ENCODE data around the gene ANG. TPM values are rescaled to one million over a fixed set of nuclear protein-coding genes. Genes with fewer than 3 reads are reported as not detected.
"Not testable (repeated sequence)": the region's sequence is repeated elsewhere in the genome, so short reads cannot be mapped to it uniquely, and the experiment has no call there.

Gene ANG
- 9.0 TPM for polyA plus RNA-seq (2013, experiment 1 of 2; ENCODE audit: insufficient read length)
- 7.5 TPM for polyA plus RNA-seq (2013, experiment 2 of 2; ENCODE audit: insufficient read length)

GRCh38 chr14:20688167-20688839 lies at the start of gene ANG:
Gene ANG (plus strand): TSS chr14:20688764. CDS start chr14:20693565, 4,801 bp downstream.
- no peak for DNase-seq

DNA sequence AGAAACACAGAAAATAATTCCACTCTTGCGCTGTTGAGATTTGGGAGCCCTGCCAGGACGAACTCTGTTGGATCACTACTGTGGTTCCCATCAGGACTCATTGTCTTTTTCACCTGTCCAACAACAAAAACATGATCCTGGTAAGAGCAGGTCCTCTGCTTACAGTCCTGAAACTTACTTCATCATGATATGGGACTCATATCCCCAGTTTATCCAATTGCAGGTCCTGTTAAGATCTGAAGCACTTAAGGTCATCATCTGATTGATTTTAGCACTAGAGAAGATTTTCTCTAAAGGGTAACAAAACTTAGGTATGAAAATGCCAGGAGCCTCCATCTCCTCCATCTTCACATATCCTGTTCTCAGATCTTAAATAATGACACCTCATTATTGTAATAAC lies 47.0 kb upstream of the ANG start, which contains the start of gene OR6S1:
Gene OR6S1 (minus strand): TSS at position 101 of the 400 bp plus-strand sequence. CDS start 0 bp downstream, at position 101.
- no peak for DNase-seq

DNA sequence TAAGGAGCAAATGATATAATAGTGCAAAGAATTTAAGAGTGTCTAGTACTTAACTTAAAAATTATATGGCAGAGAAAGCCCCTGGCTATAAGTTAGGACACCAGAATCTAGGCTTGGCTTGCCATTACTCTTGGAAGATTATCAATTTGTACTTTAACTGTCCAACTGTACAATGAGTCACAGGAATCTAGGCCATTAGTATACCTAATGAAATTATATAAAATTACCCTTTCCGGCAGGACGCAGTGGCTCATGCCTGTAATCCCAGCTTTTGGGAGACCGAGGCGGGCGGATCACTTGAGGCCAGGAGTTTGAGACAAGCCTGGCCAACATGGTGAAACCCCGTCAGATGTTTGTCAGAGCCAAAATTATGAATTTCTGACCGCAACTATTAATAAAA lies 46.4 kb upstream of the ANG start:
- no peak for DNase-seq

DNA sequence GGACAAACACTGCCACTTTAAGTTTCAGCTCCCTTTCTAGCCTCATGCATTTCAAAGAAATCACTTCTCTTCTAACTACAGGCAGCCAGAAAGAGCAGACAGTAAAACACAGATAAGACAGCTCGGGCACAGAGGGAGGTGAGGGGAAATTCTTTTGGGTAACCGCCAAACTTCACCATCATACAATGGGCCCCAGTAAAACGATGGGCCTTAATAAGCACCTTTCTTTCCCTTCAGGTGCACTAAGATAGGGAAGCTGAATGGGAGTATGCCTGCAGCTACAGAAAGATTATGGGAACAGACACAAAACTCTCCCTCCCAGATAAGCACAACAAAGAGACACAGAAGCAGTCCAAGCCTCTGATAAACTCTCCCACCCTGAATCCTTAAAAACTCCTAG lies 45.8 kb upstream of the ANG start:
- not testable (repeated sequence) for DNase-seq

- DNase-seq, result no peak
These were observed 44.0 kb upstream of the ANG start for GRCh38 chr14:20644520-20644919.

DNA sequence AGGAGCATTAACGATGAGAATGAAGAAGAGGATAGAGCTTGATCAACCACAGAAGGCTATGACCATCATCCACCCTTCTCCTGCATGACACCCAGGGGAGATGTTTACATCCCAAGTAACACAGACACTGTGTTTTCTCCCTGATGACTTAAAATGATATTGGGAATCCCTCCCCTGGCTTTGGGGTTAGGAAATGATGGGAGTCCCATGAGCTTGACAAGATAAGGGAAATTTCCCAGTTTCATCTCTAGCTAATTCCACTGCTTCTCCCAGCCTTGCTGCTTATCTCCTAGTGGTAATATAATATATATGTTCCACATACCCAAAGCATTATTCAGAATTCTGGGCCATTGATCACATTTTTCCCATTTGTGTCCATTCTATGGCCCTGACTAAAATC lies 43.1 kb upstream of the ANG start:
- DNase-seq, result no peak

DNA sequence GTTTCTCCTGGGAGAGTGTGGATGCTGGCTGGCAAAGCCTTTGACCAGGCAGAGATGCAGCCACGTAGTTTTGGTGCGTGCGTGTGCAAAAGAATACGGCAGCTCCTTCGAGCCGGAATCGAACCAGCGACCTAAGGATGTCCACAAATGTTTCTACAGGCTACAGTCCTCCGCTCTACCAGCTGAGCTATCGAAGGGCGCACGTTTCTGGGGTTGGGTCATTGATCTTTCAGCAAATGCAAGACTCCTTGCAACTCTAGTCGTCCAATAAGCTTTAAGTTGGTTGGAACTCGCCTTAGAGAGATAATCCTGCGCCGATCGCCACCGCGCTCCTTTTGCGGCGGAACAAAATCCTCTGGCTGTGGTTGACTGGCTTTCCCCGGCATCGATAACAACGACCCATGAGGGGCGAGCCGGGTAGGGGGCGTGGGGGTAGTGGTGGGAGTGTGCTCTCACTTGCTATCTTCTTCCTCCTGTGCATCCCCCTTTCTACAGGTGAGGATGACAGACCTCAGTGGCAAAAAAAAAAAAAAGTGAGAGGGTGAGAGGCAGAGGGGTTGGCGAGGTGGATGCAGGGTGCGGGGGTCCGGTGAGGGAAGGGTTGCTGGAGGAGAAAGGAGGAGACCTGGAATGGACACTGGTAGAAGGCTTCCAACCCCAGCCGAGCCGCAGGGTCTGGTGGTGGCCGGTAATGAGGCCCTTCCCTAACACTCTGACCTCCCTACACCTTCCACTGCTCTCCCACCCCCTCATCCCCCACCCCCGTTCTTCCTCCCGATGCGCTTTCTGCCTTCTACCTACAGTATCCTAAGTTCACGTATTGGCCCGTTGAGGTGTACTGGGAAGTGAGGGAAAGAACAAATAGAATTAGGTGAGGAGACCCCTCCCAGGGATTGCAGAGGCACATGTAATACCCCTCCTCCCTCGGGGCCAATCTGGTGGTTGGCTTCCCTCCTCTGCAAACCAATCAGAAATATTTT lies 35.3 kb upstream of the ANG start:
- DNase-seq, result peak; percentile 82

DNA sequence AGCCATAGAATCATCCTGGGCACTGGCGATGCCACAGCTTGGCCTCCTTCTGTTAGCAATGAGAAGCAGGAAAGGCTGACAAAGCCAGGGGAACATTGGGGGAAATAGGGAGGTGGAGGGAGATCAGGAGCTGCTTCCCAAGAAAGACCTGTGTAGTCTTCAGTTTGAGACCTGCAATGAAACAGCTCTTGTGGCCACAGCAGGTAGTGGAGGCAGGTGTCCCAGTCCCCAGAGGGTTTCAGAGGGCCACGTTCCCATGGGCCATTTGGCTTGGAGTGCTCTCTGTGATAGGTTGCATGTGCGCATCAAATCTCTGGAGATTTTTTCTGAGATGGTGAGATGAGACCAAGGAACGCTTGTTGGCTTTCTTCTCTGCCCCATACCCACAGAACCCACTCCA lies 32.7 kb upstream of the ANG start:
- no peak for DNase-seq

DNA sequence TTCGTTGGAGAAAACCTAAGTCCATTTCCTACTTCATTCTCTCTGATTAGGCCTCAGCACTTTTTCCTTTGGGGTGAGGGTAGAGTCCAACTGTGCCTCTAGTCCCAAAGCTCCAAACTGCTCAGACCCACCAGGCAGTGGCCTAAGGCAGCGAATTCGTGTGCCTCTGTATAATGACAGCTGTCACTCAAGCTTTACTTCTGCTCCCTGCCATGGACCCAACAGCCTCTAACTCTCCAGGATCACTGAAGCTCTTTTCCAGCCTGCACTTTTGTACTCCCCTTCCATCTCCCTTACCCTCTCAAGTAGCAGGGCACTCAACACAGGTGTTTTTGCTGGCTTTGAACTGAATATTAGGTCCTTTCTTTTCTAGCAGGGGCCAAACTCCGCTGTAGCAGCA lies 32.3 kb upstream of the ANG start:
- DNase-seq, result no peak

- DNase-seq, result no peak
These were observed 31.1 kb upstream of the ANG start for GRCh38 chr14:20657216-20658211.

- no peak for DNase-seq
These were observed 30.3 kb upstream of the ANG start for GRCh38 chr14:20658246-20658645.

DNA sequence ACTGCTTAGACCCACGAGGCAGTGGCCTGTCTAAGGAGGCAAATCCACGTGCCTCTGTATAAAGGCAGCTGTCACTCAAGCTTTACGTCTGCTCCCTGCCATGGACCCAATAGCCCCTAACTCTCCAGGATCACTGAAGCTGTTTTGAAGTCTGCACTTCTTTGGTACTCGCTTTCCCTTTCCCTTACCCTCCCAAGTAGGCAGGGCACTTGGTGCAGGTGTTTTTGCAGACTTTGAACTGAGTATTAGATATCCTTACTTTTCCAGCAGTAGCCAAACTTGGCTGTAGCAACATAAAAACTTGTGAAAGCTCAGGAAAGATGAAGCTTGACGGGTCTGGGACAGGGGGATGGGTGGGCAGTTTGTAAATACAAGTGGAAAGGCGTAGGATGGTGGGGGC lies 29.2 kb upstream of the ANG start:
- no peak for DNase-seq

GRCh38 chr14:20659813-20660395 lies 28.7 kb upstream of the ANG start:
- DNase-seq, result no peak

DNA sequence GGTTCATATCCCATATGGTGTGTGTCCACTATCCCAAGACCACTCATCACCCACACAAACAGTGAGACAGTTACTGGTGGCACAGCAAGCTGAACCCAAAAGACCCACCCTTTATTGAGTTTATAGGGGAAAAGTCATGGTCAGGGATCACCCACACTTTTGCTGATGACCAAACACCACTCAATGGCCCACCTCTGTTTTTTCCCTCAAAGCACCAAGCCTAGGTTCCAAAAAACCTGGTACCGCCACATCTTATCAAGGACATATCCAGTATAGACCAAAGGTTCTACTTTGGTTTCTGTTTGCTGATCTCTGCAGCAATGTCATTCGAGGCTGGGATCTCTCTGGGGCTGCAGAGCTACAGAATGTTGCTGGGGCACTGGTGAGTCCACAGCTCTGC lies 27.4 kb upstream of the ANG start:
- no peak for DNase-seq

GRCh38 chr14:20662968-20663732 lies 25.4 kb upstream of the ANG start:
- peak; percentile 65 for DNase-seq

DNA sequence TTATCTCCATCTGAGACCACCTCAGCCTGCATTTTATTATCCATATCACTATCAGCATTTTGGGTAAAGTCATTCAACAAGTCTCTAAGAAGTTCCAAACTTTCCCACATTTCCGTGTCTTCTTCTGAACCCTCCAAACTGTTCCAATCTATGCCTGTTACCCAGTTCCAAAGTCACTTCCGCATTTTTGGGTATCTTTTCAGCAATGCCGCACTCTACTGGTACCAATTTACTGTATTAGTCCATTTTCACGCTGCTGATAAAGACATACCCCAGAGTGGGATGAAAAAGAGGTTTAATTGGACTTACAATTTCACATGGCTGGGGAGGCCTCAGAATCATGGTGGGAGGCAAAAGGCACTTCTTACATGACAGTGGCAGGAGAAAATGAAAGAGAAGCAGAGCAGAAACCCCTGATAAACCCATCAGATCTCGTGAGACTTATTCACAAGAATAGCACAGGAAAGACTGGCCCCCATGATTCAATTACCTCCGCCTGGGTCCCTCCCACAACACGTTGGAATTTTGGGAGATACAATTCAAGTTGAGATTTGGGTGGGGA lies 22.1 kb upstream of the ANG start:
- DNase-seq, result not testable (repeated sequence)

DNA sequence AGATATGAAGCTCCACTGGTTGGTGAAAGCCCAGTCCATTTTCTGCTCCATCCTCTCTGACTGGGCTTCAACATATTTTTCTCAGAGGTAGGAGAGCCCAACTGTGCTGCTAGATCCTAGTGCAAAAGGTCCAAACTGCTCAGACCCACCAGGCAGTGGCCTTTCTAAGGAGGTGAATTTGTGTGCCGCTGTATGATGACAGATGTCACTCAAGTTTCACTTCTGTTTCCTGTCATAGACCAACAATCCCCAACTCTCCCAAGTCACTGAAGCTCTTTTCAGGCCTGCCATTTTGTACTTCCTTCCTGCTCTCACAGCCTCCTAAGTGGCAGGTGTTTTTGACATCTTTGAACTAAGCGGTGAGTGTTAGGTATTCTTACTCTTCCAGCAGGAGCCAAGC lies 20.6 kb upstream of the ANG start:
- no peak for DNase-seq

GRCh38 chr14:20668969-20669368 lies 19.6 kb upstream of the ANG start:
- no peak for DNase-seq

DNA sequence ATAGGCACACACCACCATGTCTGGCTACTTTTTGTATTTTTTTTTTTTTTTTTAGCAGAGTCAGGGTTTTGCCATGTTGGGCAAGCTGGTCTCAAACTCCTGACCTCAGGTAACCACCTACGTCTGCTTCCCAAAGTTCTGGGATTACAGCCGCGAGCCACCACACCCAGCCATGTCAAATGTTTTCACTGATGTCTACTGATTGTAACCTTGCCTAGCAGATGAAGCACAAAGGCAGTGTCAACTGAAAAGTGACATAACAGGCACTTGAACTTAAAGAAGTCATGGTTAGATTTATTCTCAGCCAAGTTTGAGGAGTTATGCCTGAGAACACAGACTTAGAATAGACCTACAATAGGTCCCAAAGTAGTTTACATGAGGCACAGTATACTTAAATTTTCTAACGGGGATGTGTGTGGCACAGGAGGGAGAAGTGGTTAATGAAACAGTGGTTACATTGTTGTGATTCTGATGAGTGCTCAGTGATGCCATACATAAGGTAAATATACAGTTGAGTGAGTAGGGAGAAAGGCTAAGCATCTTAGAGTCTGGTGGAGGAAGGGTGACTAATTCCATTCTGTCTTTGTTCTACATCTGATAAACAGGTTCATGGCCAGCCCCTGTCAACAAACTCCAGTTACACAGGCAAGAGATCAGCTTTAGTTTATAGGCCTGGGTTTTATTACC lies 16.8 kb upstream of the ANG start:
- DNase-seq, result no peak

DNA sequence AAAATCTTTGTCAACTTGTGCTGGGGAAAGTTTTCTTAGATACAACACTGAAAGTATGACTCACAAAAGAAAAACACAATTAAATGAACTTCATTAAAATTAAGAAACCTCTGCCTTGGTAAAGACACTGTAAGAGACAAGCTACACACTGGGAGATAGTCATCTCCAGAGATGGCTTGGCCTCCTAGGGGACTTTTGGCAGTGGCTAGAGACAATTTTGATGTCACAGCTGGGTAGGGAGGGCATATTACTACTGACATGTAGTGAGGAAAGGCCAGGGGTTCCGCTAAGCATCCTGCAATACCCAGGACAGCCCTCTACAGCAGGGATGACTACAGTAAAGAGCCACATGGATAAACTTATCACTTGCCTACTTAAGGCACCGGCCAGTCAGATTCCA lies 12.9 kb upstream of the ANG start:
- DNase-seq, result no peak
